Suppressor macrophage treated with lipopolysaccharide for 4 hours (primary cell): ENCODE measurements around the gene RBM20.

ENCODE experiments used
- DNase-seq: peaks from one replicate; pipeline ENCODE4 v3.0.0-alpha.2; 2020

RBM20 gene

DNA sequence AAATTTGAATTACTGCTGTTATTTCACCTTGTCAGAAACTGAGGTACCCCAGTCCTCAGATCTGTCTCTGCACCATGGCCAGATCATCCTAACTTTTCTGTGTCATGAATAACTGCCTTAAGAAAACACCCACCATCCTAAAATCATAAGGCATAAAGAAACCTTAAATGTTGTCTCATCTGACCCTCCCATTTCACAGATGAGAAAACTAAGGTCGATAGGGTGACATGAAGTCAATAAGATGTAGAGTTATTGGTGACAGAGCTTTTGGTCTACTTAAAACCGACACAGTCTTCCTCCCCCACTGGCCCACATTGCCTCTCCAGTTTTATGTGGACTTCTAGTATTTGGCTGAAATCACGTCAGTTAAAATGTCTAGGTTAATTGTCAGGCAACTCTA is 126.1 kb downstream of the RBM20 start:
- no peak for DNase-seq

DNA sequence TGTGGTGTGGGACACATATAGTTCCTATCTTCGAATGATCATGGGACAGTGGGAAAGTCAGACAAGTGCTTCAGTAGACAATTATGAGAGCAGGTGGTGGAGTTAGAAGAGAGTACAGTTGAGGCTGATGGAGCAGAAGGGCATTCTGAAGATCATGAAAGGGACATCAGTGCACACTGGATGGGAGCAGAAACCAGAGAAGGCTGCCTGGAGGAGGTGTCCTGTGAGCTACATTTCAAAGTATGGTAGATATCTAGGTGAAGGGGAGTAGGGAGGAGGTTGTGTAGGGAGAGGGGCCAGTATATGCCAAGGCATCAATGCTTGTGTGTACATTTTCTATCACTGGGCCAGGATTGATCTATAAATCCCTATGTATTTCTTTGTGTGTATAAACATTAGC is 127.3 kb downstream of the RBM20 start:
- no peak for DNase-seq

DNA sequence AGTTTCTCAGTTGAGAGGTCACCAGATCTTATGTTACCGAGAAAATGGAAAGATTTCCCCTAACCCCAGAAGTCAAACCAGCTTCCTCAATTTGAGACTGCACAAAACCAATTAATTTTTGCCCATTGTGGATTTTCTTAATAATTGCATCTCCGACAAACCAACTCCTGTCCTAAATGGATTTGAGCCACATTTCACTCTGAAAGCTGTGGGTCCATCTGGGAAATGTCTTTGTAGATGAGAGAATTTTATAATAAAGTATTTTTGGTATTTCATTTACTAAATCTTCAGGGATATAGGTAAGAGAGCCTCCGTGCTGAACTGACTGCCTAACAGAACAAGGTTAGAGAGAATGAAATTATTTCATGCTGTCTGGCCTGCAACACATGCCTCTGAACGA is 127.9 kb downstream of the RBM20 start:
- DNase-seq, result no peak

DNA sequence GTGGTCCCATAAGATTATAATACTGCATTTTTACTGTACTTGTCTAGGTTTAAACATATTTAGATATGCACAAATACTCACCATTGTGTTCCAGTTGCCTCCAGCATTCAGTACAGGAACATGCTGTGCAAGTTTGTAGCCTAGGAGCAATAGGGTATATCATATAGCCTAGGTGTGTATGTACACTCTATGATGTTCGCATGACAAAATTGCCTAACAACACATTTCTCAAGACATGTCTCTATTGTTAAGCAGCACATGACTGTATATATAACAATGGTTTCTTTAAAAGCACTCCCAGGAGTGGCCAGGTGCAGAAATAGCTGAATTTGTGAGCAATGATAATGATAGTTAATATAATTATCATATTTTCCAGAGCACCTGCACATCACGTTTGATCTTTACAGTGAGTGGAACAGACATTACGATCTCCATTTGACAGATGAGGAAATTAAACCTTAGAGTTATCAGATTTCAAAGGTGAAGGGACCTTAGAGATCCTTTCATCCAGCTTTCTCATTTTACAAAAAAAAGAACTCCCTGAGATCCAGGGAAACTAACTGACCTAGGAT is 128.4 kb downstream of the RBM20 start:
- no peak for DNase-seq

DNA sequence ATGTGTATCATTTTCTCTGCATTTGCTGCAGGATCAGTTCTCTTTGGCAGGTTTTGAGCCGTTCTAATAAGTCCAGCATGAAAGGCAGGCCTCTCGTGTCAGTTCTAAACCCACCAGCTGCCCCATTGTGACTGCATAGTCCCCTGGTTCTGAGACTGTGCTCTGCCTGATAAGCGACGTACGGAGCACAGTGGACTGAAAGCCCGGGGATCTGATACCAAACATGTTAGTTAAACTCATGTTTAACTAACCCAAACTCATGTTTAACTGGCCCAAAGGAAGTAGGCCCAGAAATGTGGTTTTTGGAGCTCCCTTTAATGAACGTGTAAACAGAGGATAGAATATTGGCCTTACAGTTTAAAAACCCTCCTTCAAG is 129.5 kb downstream of the RBM20 start:
- DNase-seq, result no peak

DNA sequence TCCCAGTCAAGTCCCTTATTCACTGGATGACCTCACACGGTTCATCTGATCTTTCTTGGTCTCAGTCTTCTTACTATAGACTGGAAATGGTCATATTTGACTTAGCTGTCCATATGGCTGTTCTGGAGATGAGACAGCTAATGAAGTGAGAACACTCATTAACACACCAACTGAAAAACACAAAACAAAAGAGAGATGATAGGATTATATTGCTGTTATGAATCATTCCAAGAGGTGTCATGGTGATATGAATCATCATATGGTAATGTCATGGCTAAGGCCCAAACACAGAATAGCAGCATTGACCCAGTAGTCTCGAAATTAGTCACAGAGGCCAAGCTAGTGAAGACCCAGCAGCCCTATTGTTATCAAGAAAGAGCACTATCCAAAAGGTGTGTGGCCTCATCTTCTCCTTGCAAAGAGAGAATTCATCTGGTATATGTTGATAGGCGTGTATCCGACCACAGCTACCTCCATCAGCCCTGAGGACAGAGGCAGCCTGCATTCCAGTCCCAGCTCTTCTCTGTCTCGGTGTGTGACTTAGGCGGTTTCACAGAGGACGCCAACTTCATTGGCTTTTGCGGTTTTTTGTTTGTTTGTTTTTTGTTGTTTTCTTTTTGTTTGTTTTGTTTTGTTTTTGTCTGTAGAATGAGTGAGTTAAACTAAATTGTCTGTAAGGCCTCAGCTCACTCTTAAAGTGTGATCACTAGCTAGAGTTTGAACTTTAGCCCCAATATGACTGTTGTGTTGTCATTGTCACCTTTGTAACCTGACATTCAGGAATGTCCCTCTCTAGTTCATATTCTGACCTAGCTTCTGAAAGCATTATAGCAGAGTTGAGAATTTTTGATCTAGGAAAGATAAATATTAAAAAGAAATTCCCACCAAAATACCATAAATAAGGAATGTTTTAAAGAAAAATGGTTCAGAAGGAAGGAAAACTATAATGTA is 130.2 kb downstream of the RBM20 start:
- peak; percentile 51 for DNase-seq

DNA sequence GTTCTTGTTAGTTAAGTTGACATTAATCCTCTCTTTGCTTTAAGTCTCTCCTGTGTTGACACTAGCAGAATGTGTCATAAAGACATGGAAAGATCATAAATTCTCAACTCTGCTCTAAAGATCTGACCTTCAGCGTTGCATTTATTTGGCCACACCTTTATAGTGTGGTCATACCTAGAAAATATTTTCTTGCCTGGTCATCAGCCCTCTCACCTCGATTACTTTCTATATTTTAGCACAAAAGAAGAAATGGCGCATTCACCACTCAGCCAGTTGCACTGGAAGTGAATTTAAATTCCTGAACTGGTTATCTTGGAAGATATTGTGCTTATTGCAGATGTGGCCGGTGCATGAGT is 130.9 kb downstream of the RBM20 start:
- no peak for DNase-seq

DNA sequence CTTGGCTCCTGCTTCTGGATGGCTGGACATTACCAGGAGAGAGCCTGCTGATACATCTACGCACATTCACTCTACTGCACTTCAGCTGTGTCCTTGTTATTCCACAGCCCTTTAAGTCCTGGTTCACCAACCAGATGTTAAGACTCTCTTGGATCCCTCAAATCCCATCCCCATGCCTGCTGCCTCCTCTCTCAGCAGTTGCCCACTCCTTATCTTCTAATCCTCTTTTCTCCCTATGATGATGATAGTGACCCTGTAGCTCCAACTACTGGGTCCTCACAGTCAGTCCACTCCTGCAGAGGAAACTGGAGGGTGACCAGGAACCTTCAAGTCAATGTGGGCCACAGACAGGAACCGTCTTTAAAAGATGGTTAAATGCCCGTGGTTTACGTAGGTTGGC is 131.3 kb downstream of the RBM20 start:
- DNase-seq, result no peak

DNA sequence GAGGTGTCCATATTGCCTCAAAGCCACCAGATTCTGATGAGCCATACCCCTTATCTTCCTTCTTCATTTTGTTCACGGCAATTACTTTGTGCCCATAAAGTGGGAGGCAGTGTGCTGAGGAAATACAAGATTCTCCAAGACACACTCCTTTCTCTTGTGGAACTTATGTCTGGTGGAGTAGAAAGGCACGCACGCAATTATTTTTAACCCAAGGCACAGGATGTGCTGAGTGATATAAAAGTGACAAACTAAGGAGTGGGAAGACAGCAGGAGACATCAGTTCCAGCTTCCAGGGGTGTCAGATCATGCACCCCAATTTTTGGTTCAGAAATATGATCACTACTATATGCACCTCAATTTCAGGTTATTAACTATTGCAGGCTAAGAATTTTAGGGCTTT is 132.9 kb downstream of the RBM20 start:
- no peak for DNase-seq

DNA sequence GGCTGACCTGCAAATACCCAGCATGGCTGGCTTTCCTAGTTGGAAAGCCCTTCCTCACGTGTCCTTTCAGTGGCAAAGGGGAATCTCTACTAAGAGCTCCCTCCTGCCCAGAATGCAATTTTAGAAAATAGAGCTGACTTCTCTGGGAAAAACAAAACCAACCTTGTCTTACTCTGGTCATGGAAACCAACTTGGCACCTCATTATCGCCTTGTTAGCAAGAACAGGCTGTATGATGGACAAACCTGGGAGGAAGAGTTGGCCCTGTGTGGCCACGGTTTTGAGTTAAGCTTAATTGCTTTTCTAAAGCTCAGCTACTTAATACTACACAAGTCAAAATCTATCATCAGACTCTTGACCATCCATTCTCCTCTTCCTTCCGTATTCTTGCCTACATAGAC is 133.5 kb downstream of the RBM20 start:
- no peak for DNase-seq

DNA sequence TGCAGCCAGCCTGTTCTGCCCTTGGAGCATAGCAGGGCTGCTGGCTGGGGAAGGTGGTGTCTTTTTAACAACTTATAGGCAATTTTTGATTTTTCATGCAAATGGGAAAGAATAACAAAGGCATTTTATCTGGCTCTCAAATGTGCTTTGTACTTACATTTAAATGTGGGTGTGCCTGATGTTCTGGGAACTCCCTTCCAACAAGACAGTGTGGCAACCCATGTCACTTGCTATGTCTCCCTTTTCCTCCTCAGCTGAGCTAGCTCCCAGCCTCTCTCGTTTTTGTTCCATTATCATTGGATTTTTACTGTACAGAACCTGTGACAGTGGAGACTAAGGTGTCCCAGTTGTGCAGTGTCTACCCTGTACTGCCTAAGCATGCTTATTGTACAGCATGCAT is 134.1 kb downstream of the RBM20 start:
- no peak for DNase-seq

DNA sequence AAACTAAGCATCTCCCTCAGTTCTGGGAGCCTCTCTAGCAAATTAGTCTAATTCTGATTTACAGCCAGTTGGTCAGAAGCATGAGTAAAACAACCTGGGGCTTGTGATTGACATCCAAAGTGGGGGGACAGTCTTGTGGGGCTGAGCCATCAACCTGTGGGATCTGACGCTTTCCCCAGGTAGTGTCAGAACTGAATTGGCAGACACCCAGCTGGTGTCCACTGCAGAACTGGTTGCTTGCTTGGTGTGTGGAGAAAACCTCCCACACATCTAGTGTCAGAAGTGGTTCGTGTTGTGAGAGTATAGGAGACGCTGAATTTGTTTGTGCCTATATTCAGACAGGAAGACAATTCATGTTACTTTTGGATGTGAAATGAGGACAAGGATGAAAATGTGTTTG is 135.4 kb downstream of the RBM20 start:
- DNase-seq, result no peak

DNA sequence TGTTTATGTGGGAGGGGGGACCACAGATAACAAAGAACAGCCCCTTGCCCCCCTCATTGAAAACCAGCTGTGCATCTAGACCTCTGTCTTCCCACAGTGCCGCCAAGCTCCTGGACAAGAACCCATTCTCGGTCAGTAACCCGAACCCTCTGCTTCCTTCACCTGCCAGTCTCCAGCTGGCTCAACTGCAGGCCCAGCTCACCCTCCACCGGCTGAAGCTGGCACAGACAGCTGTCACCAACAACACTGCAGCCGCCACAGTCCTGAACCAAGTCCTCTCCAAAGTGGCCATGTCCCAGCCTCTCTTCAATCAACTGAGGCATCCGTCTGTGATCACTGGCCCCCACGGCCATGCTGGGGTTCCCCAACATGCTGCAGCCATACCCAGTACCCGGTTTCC is 136.6 kb downstream of the RBM20 start:
- DNase-seq, result no peak

DNA sequence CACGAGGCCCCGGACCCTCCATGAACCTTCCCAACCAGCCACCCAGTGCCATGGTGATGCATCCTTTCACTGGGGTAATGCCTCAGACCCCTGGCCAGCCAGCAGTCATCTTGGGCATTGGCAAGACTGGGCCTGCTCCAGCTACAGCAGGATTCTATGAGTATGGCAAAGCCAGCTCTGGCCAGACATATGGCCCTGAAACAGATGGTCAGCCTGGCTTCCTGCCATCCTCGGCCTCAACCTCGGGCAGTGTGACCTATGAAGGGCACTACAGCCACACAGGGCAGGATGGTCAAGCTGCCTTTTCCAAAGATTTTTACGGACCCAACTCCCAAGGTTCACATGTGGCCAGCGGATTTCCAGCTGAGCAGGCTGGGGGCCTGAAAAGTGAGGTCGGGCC is 137.0 kb downstream of the RBM20 start:
- no peak for DNase-seq

DNA sequence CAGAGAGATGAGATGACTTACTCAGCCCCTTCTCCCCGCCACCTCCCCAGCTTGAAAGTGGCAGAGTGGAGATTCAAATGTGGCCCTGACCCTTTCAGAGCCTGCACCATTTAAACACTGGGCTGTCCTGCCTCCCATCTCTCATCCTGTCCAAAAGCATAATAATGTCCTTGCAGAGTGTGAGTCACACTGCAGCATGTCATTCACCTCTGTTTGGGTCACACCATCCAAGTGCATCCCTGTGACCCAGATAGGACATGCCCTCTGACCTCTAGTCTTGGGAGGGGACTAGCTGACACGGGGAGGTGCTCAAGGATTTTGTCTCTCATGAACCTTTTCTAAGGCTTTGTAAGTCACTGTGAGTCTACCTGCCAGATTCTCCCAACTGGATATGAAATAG is 138.5 kb downstream of the RBM20 start:
- DNase-seq, result no peak

DNA sequence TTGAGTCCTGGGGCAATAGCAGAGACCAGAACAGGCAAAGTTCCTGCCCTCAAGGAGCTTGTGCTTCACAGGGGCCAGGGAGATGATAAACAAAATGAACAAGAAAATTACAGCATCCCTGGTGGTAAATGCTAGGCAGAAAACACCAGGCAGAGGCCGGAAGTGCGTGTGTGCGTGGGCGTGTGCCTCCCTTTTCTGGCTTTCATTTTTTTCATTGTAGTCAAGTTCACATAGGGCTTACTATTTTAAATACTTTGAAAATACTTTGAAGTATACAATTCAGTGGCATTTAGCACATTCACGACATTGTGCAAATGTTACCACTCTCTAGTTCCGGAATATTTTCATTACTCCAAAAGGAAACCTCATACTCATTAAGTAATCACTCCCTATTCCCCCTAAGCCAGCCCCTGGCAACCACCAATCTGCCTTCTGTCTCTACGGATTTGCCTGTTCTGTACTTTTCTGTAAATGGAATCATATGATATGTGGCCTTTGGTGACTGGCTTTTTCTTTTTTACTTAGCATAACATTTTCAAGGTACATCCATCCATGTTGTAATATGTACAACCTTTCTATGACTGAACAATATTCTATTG is 139.5 kb downstream of the RBM20 start:
- no peak for DNase-seq

DNA sequence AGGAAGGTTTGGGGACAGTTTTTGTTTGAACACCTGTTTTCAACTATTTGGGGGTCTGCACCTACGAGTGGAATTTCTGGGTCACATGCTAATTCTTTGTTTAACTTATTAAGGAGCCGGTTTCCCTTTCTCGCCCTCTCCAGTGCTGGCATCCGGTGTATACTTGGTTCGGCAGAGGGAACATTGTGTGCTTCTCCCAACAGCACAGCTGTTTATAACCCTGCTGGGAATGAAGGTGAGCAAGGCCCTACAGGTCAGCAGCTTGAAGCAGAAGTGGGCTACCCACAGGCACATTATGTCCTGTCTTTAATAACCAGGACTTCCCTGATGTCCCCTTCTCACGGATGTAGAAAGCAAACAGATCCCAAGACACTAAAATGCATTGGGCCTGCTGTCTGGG is 140.1 kb downstream of the RBM20 start:
- DNase-seq, result no peak

DNA sequence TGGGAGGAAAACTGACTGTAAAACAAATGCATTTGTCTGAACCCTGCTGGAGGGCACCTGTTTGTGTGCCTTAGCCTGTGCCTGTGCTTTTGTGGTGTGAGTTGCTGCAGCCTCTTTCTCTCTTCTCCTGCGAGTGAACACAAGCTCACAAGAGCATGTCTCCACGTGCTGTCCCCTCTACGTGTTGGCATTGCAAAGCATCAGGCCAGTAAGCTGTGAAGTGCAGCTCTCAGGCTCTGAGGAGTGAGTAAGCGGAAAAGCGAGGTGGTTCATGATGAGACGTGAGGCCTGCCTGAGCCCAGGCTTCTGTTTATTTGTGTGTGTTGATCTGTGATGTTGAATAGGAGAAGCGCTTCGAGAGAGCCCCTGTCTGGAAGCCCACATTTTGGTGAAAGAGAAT is 142.0 kb downstream of the RBM20 start:
- DNase-seq, result no peak

DNA sequence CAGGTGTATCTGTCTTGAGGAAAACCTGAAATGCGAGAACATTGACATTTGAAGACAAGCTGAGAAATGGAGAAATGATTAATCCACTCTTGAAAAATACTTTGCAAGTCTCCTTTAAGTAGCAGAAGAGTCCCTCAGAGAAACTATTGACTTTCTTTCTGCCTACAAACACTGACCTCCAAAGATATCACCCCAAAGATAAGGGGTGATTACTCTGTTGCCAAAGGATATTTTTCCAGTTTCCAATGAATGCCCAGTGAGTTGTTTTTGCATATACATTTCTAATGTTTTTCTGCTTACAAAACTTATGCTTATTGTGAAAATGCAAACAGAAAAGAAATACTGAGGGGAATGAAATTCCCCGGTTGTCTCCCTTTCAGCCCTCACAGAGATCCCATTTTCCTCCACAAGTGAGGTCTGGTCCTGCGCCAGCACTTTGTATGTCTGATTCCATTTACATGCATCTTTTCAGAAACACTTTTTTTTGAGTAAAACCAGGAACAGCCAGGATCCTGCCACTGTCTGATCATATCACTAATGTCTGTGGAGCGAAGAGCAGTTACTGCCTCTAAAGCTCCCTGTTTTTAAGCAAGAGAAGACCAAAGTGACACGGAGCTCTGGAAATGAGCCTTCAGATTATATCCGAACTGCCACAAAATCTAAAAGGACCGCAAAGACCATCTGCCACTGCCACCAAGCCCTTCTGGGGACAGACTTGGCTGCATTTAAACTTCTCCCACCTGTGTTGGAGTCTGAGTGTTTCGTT is 144.7 kb downstream of the RBM20 start:
- DNase-seq, result no peak

DNA sequence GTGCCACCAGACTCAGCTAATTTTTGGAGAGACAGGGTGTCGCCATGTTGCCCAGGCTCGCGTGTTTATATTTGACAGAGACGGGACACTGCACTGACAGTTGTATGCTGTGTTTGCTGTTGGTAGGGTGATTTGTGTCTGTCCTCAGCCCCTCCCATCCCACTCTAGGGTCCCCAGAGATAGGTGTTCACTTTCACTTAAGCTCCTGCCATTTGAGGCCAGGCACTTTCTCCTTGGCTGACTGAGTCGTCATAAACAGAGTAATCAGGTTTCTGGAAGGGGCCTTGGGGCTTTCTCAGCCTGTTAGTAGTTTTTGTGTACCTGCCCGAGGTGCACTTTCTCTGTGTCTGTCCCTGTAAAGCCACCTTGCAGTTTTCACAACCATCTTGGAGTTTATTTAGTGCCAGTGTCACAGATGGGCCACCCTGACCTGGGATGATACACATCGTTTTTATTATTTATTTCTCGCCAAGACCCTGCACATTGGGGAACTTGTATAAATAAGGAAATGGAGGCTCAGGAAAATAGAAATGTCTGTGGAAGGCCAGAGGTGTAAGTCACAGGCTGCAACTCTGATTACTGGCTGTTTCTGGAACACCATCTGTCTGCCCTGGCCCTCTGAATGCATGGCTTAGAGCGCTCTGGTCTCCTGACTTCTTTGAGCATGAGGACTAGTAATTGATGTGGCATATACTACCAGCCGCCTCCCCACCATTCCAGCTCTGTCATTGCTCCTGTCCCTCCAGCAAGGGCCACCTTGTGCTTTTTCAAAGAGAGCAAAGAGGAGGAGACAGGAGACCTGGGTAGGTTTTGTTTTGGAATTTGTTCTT is 145.7 kb downstream of the RBM20 start:
- DNase-seq, result no peak

DNA sequence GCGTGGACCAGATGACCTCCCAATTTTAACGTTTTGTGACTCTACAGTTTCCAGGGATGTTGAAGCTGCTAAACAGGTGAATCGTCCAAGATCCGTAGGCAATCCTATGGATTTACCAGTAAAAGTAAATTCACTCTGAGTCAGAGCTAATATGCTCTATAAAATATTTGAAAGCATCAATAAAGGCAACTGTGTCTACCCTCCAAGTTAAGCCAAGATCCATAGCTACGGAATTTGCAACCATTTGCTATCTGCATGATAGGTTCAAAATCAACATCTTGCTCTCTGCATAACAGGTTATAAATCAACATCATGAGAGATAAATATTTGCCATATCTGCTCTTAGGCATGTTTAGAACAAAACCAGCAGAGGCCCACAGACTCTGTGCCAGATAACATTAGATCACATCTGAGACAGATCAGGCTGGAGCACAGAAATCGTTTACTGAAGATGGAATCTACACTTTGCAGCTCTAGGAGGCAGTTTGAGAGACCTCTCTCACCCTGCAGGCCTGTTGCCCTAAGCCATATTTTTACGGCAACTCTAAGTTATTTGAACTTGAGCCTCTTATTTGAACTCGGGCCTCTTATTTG is 146.9 kb downstream of the RBM20 start:
- no peak for DNase-seq

DNA sequence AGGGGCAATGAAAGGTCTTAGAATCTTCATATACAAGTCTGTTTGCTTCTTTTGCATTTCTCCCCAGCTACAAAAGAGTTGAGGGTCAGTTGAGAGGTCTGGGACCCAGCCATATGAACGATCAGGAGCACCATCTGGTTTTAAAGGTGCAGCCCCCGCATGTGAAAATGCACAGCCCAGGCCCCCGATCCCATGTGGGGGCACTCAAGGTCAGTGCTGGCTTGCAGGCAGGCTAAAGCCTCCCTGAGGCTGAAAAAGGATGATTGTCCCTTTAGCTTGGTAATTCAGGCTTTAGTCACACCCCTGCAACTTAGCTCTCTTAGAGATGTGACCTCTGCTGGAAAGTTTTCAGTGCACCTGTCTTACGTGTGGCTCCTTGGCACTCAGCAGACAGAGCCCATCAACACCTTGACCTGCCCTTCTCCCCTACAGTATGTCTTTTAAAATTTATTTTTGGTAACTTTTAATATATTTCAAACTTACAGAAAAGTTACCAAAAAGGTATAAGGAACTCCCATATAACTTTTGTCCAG is 147.5 kb downstream of the RBM20 start:
- DNase-seq, result no peak
